Hepatocyte (in vitro differentiated cells): Measurements from ENCODE around the gene IGFLR1. TPM values are rescaled to one million over a fixed set of nuclear protein-coding genes. Genes with fewer than 3 reads are reported as not detected.

Experiments
- DNase-seq: peaks from one replicate; pipeline ENCODE4 v3.0.0-alpha.2; 2016; ENCODE audit warnings: low spot score
- H2AFZ ChIP-seq: fragments of 200-600 bp; sonication (generic); 2 replicates; pipeline ENCODE4 v1.6.0; 2016; ENCODE audit warnings: antibody characterized with exemption, mild to moderate bottlenecking
- H3K27ac ChIP-seq: fragments of 200-600 bp; sonication (generic); 2 replicates; pipeline ENCODE4 v1.5.1; 2016; ENCODE audit warnings: mild to moderate bottlenecking
- H3K27me3 ChIP-seq: fragments of 200-600 bp; sonication (generic); 2 replicates; pipeline ENCODE4 v1.6.1; 2016
- H3K36me3 ChIP-seq: fragments of 200-600 bp; sonication (generic); replicated peaks from 2 replicates; pipeline ENCODE4 v1.5.1; 2016; ENCODE audit warnings: low read depth; ENCODE audit not compliant: insufficient read depth
- H3K4me1 ChIP-seq: fragments of 200-600 bp; sonication (generic); 2 replicates; pipeline ENCODE4 v1.5.1; 2016; ENCODE audit warnings: mild to moderate bottlenecking, moderate library complexity; ENCODE audit not compliant: insufficient read depth
- H3K4me2 ChIP-seq: fragments of 200-600 bp; sonication (generic); 2 replicates; pipeline ENCODE4 v1.6.0; 2016
- H3K4me3 ChIP-seq: fragments of 200-600 bp; sonication (generic); 2 replicates; pipeline ENCODE4 v1.5.1; 2016; ENCODE audit warnings: mild to moderate bottlenecking
- H3K79me2 ChIP-seq: fragments of 200-600 bp; sonication (generic); 2 replicates; pipeline ENCODE4 v1.6.0; 2017; ENCODE audit warnings: mild to moderate bottlenecking
- H3K9me2 ChIP-seq: fragments of 200-600 bp; sonication (generic); replicated peaks from 2 replicates; pipeline ENCODE4 v1.6.0; 2017; ENCODE audit warnings: mild to moderate bottlenecking; ENCODE audit not compliant: insufficient read depth
- H3K9me3 ChIP-seq: fragments of 200-600 bp; sonication (generic); 2 replicates; pipeline ENCODE4 v1.5.1; 2016; ENCODE audit warnings: low read depth, mild to moderate bottlenecking
- H4K20me1 ChIP-seq: fragments of 200-600 bp; sonication (generic); 2 replicates; pipeline ENCODE4 v1.6.0; 2016; ENCODE audit warnings: mild to moderate bottlenecking; ENCODE audit not compliant: insufficient read depth, poor library complexity, severe bottlenecking
- EZH2 ChIP-seq: fragments of 200-600 bp; sonication (generic); IDR thresholded peaks from 2 replicates; pipeline ENCODE4 v1.6.1; 2016; ENCODE audit warnings: antibody characterized with exemption, mild to moderate bottlenecking, borderline replicate concordance
- EZH2phosphoT487 ChIP-seq: fragments of 200-600 bp; sonication (generic); IDR thresholded peaks from one replicate; pipeline ENCODE4 v1.6.1; 2018; ENCODE audit warnings: antibody characterized with exemption, mild to moderate bottlenecking, low read depth, moderate library complexity; ENCODE audit not compliant: unreplicated experiment, severe bottlenecking
- WGBS: methylation state at CpG from one replicate; pipeline ENCODE4 v1.1.6; 2016; ENCODE audit warnings: low lambda C conversion rate; ENCODE audit errors: missing lambda C conversion rate; 5-methylcytosine and 5-hydroxymethylcytosine counted together
- polyA plus RNA-seq: library from polyadenylated mRNA; unstranded; fragments of >200 nt; fragmentation: Nextera tagmentation; extraction: Ambion mirVana; gene quantifications from 2 replicates; pipeline ENCODE4 v1.2.1, GENCODE V29; 2016
- total RNA-seq: library from RNA; depleted of rRNA; stranded (reverse); fragments of >200 nt; gene quantifications from 2 replicates; pipeline ENCODE4 v1.2.3, GENCODE V29; 2014
- TF ChIP-seq, protein P1 (sequence below): fragments of 200-600 bp; sonication (generic); IDR thresholded peaks from 2 replicates; pipeline ENCODE4 v1.5.1; 2016; ENCODE audit warnings: antibody characterized with exemption, mild to moderate bottlenecking; ENCODE audit not compliant: poor library complexity

IGFLR1 gene
- total and polyA plus RNA-seq, 2 experiments from 2014 or later, result 4.5 to 5.6 TPM

DNA sequence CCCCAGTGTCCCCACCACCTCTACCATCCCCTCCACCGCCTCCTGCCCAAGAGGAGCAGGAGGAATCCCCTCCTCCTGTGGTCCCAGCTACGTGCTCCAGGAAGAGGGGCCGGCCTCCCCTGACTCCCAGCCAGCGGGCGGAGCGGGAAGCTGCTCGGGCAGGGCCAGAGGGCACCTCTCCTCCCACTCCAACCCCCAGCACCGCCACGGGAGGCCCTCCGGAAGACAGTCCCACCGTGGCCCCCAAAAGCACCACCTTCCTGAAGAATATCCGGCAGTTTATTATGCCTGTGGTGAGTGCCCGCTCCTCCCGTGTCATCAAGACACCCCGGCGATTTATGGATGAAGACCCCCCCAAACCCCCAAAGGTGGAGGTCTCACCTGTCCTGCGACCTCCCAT lies 21.6 kb downstream of the IGFLR1 start:
- no peak for DNase-seq
- peaks cover 25% of the 10 kb centered on the region for H4K20me1 ChIP-seq
- no peak overlapping the region for H3K27ac ChIP-seq

DNA sequence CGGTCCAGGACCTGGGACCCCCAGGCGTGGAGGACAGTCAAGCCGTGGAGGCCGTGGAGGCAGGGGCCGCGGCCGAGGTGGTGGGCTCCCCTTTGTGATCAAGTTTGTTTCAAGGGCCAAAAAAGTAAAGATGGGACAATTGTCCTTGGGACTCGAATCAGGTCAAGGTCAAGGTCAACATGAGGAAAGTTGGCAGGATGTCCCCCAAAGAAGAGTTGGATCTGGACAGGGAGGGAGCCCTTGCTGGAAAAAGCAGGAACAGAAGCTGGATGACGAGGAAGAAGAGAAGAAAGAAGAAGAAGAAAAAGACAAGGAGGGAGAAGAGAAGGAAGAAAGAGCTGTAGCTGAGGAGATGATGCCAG lies 22.1 kb downstream of the IGFLR1 start:
- Histone ChIP-seq H3K4me1 (peaks cover 15% of the 10 kb centered on the region), H3K4me2 (no peak overlapping the region), H3K4me3 (no peak overlapping the region), H3K9me3 (no peaks in the 10 kb centered on the region), H2AFZ (no peak overlapping the region), H3K9me2 (no peaks in the 10 kb centered on the region), H3K27me3 (no peaks in the 10 kb centered on the region), H4K20me1 (peaks cover 25% of the 10 kb centered on the region), H3K79me2 (peaks cover 46% of the 10 kb centered on the region), H3K27ac (no peak overlapping the region), H3K36me3 (no peaks in the 10 kb centered on the region)
- no peak for TF ChIP-seq EZH2
- TF ChIP-seq, protein P1, sequence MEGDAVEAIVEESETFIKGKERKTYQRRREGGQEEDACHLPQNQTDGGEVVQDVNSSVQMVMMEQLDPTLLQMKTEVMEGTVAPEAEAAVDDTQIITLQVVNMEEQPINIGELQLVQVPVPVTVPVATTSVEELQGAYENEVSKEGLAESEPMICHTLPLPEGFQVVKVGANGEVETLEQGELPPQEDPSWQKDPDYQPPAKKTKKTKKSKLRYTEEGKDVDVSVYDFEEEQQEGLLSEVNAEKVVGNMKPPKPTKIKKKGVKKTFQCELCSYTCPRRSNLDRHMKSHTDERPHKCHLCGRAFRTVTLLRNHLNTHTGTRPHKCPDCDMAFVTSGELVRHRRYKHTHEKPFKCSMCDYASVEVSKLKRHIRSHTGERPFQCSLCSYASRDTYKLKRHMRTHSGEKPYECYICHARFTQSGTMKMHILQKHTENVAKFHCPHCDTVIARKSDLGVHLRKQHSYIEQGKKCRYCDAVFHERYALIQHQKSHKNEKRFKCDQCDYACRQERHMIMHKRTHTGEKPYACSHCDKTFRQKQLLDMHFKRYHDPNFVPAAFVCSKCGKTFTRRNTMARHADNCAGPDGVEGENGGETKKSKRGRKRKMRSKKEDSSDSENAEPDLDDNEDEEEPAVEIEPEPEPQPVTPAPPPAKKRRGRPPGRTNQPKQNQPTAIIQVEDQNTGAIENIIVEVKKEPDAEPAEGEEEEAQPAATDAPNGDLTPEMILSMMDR, result no peak
- TF ChIP-seq EZH2phosphoT487, result no peak
- DNase-seq, result no peak
- 98% methylated on average over 9 of the region's 9 CpGs for WGBS

More for the DNA sequence above, 21.6 kb downstream of the IGFLR1 start:
- Histone ChIP-seq H3K4me2 (no peak overlapping the region), H3K9me3 (no peaks in the 10 kb centered on the region), H2AFZ (no peak overlapping the region), H3K9me2 (no peaks in the 10 kb centered on the region), H3K36me3 (no peaks in the 10 kb centered on the region), H3K4me1 (peaks cover 12% of the 10 kb centered on the region), H3K4me3 (no peak overlapping the region), H3K27me3 (no peaks in the 10 kb centered on the region), H3K79me2 (peaks cover 42% of the 10 kb centered on the region)
- WGBS, result 97% methylated on average over 11 of the region's 17 CpGs
- TF ChIP-seq EZH2, result no peak
- TF ChIP-seq, protein P1, result no peak
- TF ChIP-seq EZH2phosphoT487, result no peak

DNA sequence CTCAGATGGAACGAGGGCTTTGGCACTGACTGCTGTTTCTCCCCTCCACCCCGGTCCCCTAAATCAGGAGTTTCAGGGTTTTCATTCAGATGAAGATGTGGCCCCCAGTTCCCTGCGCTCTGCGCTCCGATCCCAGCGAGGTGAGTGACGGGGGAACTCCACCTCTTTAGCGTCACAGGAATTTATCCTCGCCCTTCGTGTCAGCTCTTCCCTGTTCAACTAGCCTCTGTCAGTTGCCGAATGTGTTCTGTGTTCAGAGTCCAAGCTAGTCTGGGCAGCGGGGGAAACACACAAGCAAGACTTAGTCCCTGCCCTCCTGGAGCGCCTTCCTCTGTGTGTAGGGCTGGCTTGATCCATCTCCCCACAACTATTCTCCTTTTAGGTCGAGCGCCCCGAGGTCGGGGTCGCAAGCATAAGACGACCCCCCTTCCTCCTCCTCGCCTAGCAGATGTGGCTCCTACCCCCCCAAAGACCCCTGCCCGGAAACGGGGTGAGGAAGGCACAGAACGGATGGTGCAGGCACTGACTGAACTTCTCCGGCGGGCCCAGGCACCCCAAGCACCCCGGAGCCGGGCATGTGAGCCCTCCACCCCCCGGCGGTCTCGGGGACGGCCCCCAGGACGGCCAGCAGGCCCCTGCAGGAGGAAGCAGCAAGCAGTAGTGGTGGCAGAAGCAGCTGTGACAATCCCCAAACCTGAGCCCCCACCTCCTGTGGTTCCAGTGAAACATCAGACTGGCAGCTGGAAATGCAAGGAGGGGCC lies 22.7 kb downstream of the IGFLR1 start:
- DNase-seq, result no peak
- TF ChIP-seq EZH2, result no peak
- TF ChIP-seq, protein P1, result no peak
- no peak for TF ChIP-seq EZH2phosphoT487
- Histone ChIP-seq H2AFZ (no peak overlapping the region), H3K36me3 (no peaks in the 10 kb centered on the region), H3K27me3 (no peaks in the 10 kb centered on the region), H3K4me2 (peak overlapping the region; percentile 87), H4K20me1 (peaks cover 25% of the 10 kb centered on the region), H3K79me2 (peaks cover 49% of the 10 kb centered on the region), H3K9me2 (no peaks in the 10 kb centered on the region), H3K9me3 (no peaks in the 10 kb centered on the region), H3K4me3 (no peak overlapping the region), H3K4me1 (peaks cover 15% of the 10 kb centered on the region), H3K27ac (peak overlapping the region; percentile 85)
- 94% methylated on average over 28 of the region's 32 CpGs for WGBS
